GM23338 (cell line): ENCODE measurements around the gene LIMCH1.

Experiments used
- EZH2 ChIP-seq: fragments of 200-600 bp; sonication (generic); IDR thresholded peaks from one replicate; pipeline ENCODE4 v1.8.0; 2017; ENCODE audit warnings: antibody characterized with exemption, mild to moderate bottlenecking, low read depth; ENCODE audit not compliant: unreplicated experiment
- EZH2phosphoT487 ChIP-seq: fragments of 200-600 bp; sonication (generic); IDR thresholded peaks from one replicate; pipeline ENCODE4 v1.8.1; 2018; ENCODE audit warnings: antibody characterized with exemption; ENCODE audit not compliant: unreplicated experiment
- POLR2AphosphoS5 ChIP-seq: IDR thresholded peaks from 2 replicates; pipeline ENCODE4 v1.6.1; 2016; ENCODE audit warnings: antibody characterized with exemption, low read depth
- TF ChIP-seq, protein P1 (sequence below), 2 experiments: fragments of 200-600 bp in 1 of 2; sonication (generic) in 1 of 2; conservative IDR thresholded peaks; 2 replicates each; pipeline versions ENCODE4 v1.5.1 to v1.6.1; 2016 to 2017; ENCODE audit warnings: antibody characterized with exemption in 2 of 2, low read depth in 2 of 2, mild to moderate bottlenecking in 2 of 2, moderate library complexity in 1 of 2

DNA sequence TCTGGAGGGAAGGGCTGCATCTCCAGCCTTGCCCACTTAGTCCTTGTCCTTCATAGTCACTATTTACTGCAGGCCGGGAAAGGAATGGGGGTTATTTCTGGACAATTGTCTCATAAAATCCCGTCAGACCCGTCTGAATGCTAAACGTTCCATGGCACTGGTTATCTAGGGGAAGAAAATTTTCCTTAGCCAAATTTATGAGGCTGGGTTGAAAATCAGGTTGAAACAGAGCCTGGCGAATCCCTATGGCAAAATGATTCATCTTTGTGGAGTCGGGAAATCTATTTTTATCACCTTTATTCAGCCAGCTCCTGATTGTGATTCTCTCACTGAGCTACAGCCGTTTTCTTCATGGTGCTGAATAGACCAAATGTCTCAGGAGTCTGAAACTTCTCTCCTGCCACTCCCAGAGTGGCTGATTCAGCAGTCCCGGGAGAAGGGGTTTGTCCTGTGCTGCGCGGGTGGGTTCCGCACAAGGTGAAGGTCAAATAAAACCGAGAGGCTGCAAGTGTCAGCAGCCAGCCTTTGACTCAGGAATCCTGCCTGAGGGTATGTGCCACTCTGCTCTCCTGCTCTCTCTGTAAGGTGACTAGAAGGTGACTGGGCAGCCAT is 1.0 kb downstream of the LIMCH1 start:
- TF ChIP-seq EZH2phosphoT487 (no peak), POLR2AphosphoS5 (no peak), EZH2 (no peak)
- TF ChIP-seq, protein P1, sequence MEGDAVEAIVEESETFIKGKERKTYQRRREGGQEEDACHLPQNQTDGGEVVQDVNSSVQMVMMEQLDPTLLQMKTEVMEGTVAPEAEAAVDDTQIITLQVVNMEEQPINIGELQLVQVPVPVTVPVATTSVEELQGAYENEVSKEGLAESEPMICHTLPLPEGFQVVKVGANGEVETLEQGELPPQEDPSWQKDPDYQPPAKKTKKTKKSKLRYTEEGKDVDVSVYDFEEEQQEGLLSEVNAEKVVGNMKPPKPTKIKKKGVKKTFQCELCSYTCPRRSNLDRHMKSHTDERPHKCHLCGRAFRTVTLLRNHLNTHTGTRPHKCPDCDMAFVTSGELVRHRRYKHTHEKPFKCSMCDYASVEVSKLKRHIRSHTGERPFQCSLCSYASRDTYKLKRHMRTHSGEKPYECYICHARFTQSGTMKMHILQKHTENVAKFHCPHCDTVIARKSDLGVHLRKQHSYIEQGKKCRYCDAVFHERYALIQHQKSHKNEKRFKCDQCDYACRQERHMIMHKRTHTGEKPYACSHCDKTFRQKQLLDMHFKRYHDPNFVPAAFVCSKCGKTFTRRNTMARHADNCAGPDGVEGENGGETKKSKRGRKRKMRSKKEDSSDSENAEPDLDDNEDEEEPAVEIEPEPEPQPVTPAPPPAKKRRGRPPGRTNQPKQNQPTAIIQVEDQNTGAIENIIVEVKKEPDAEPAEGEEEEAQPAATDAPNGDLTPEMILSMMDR (conservative IDR thresholded peaks at IDR 0.05; ENCODE audit: low read depth in 2 of 2), result no peak
